K562 (cell line): ENCODE results near the gene ZNF598. TPM values are rescaled to one million over a fixed set of nuclear protein-coding genes. Genes with fewer than 3 reads are reported as not detected.

Experiments
- ADNP ChIP-seq: fragments of 200-800 bp; sonication (Bioruptor generic); IDR thresholded peaks from 2 replicates; pipeline ENCODE4 v1.6.1; 2016; ENCODE audit warnings: missing genetic modification characterization, missing compliant biosample characterization
- ARHGAP35 ChIP-seq: fragments of 450-650 bp; IDR thresholded peaks from 2 replicates; pipeline ENCODE4 v1.6.1; 2018; ENCODE audit not compliant: partially characterized antibody
- CREB3 ChIP-seq: fragments of 450-650 bp; conservative IDR thresholded peaks from 2 replicates; pipeline ENCODE4 v1.6.1; 2016; ENCODE audit warnings: missing genetic modification characterization, low read depth, mild to moderate bottlenecking, missing compliant biosample characterization, moderate library complexity
- CREB5 ChIP-seq: fragments of 250-450 bp; sonication (Bioruptor Pico); IDR thresholded peaks from 2 replicates; pipeline ENCODE4 v1.5.0; 2020; ENCODE audit warnings: mild to moderate bottlenecking
- ID3 ChIP-seq, 2 experiments: fragments of 250-450 bp in 1 of 2; fragments of 450-650 bp in 1 of 2; sonication (Bioruptor Pico) in 1 of 2; IDR thresholded peaks; 2 replicates each; pipeline versions ENCODE4 v1.6.1 to v1.8.0; 2016 to 2021; ENCODE audit warnings: mild to moderate bottlenecking in 2 of 2, moderate library complexity in 2 of 2, missing compliant biosample characterization in 1 of 2, missing genetic modification characterization in 1 of 2
- KDM4B ChIP-seq, 2 experiments: fragments of 450-650 bp in 1 of 2; sonication (generic) in 1 of 2; IDR thresholded peaks; 2 replicates each; pipeline ENCODE4 v1.6.1; 2016 to 2017; ENCODE audit warnings: borderline replicate concordance in 2 of 2, antibody characterized with exemption in 1 of 2, low read depth in 1 of 2, mild to moderate bottlenecking in 1 of 2
- RBM25 ChIP-seq: fragments of 200-400 bp; formaldehyde crosslinking; IDR thresholded peaks from 2 replicates; pipeline ENCODE4 v1.6.1; 2018; ENCODE audit warnings: low read length, low read depth, moderate library complexity; ENCODE audit not compliant: severe bottlenecking
- RCOR1 ChIP-seq, 2 experiments: IDR thresholded peaks; 2 replicates each; pipeline ENCODE4 v1.6.1; 2012; ENCODE audit warnings: low read depth in 2 of 2, low read length in 2 of 2, borderline replicate concordance in 1 of 2, improper control_type of control experiment in 1 of 2
- SMAD1 ChIP-seq: fragments of 150-350 bp; IDR thresholded peaks from 2 replicates; pipeline ENCODE4 v1.6.1; 2014; ENCODE audit warnings: low read length, low read depth; ENCODE audit not compliant: partially characterized antibody
- SP2 ChIP-seq: IDR thresholded peaks from 2 replicates; pipeline ENCODE4 v1.6.1; 2011; ENCODE audit warnings: mild to moderate bottlenecking, low read depth, low read length, moderate library complexity; ENCODE audit not compliant: poor library complexity, severe bottlenecking; ENCODE audit errors: extremely low read depth
- SRSF3 ChIP-seq: fragments of 200-400 bp; formaldehyde crosslinking; IDR thresholded peaks from 2 replicates; pipeline ENCODE4 v1.6.1; 2016; ENCODE audit warnings: mild to moderate bottlenecking, low read length, moderate library complexity; ENCODE audit not compliant: insufficient read depth
- TSC22D4 ChIP-seq: fragments of 450-650 bp; IDR thresholded peaks from 2 replicates; pipeline ENCODE4 v1.6.1; 2016; ENCODE audit warnings: missing genetic modification characterization, missing biosample characterization, control low read depth
- ZBTB40 ChIP-seq, 2 experiments: fragments of 450-650 bp in 1 of 2; sonication (generic) in 1 of 2; formaldehyde crosslinking in 1 of 2; IDR thresholded peaks; 2 replicates each; pipeline versions ENCODE4 v1.7.1 to v1.9.0; 2016 to 2022; ENCODE audit warnings: inconsistent platforms in 1 of 2, mild to moderate bottlenecking in 1 of 2, missing genetic modification reagents in 1 of 2
- ZNF77 ChIP-seq: fragments of 250-450 bp; sonication (Bioruptor Pico); IDR thresholded peaks from 2 replicates; pipeline ENCODE4 v1.5.0; 2020
- ZZZ3 ChIP-seq: fragments of 450-650 bp; IDR thresholded peaks from 2 replicates; pipeline ENCODE4 v1.6.1; 2016; ENCODE audit warnings: antibody characterized with exemption, mild to moderate bottlenecking, moderate library complexity
- polyA plus RNA-seq, 8 experiments: library from polyadenylated mRNA; depleted of rRNA in 4 of 8; stranded (reverse) in 5 of 8; unstranded in 3 of 8; fragments of >200 nt; fragmentation: Nextera tagmentation in 2 of 8; fragmentation: Illumina TruSeq in 1 of 8; extraction: Ambion mirVana in 2 of 8; extraction: Trizol in 1 of 8; gene quantifications; 2 replicates each; pipeline versions ENCODE4 v1.2.1 to v1.2.3, GENCODE V29; 2011 to 2014; ENCODE audit warnings: inconsistent platforms in 1 of 8, missing spikeins in 1 of 8
- total RNA-seq, 7 experiments: library from RNA; depleted of rRNA in 6 of 7; stranded (reverse); fragments of >200 nt in 6 of 7; fragmentation: Illumina TruSeq in 2 of 7; extraction: Trizol in 2 of 7; gene quantifications; 2 replicates each; pipeline versions ENCODE4 v1.2.1 to v1.2.3, GENCODE V29; 2011 to 2021; ENCODE audit warnings: low replicate concordance in 1 of 7

The ZNF598 gene
- total and polyA plus RNA-seq, 9 of the 15 experiments (the other 6 are each of a cell fraction or from before 2014, with no cell fraction given): 0.11 to 115 (median 29.6) TPM

GRCh38 chr16:1991588-1991947, 18.1 kb downstream of the ZNF598 start (continued):
- TF ChIP-seq ARHGAP35 (no peak), TSC22D4 (no peak), CREB3 (0 out of 2 replicates have a peak, but pooled peaks have one; percentile 26), ID3 (CRISPR knock-in tag; IDR thresholded peaks at IDR 0.05) (no peak), ID3 (tag; IDR thresholded peaks at IDR 0.05) (peak; percentile 86), ZZZ3 (no peak), ZNF77 (CRISPR knock-in tag) (no peak), RBM25 (peak; percentile 78), SMAD1 (no peak), KDM4B (IDR thresholded peaks at IDR 0.05; ENCODE audit: borderline replicate concordance in 2 of 2, low read depth in 1 of 2) (no peak), ZBTB40 (IDR thresholded peaks at IDR 0.05) (peak; percentile 55; the same call in 1 of the 2 replicates), ZBTB40 (CRISPR knock-in tag; IDR thresholded peaks at IDR 0.05) (no peak), CREB5 (CRISPR knock-in tag) (no peak), RCOR1 (IDR thresholded peaks at IDR 0.05; ENCODE audit: borderline replicate concordance in 1 of 2, low read depth in 2 of 2, low read length in 2 of 2) (0 out of 4 replicates have a peak, but pooled peaks of 1 of the 2 experiments have one; percentile 3), ADNP (tag) (no peak), SRSF3 (no peak), SP2 (no peak)
